HG03469 (cell line): ENCODE data around the gene EDEM1.

Experiments
- ATAC-seq: cut with Tn5 transposase; IDR thresholded peaks from one replicate; pipeline ENCODE4 v1.9.1; 2021; ENCODE audit warnings: mild to moderate bottlenecking, moderate library complexity, moderate number of reproducible peaks; ENCODE audit not compliant: unreplicated experiment

Gene EDEM1

GRCh38 chr3:5264093-5264600 is 76.6 kb downstream of the EDEM1 start:
- ATAC-seq = no peak

- ATAC-seq = no peak
Measured at GRCh38 chr3:5264896-5265770, 77.6 kb downstream of the EDEM1 start.

- no peak for ATAC-seq
Measured at GRCh38 chr3:5267252-5267651, 79.7 kb downstream of the EDEM1 start.

GRCh38 chr3:5267889-5268288 is 80.4 kb downstream of the EDEM1 start:
- no peak for ATAC-seq
